Activated CD4-positive, alpha-beta T cell treated with anti-CD3 and anti-CD28 coated beads for 48 hours (primary cell): ENCODE data around the gene ACD.

Source experiments
- DNase-seq: peaks from one replicate; pipeline ENCODE4 v3.0.0-alpha.2; 2020

The ACD gene

GRCh38 chr16:67661101-67661761 lies 1.2 kb upstream of the ACD start:
- DNase-seq, result peak; percentile 54

- DNase-seq, result peak; percentile 98
Measured at GRCh38 chr16:67660564-67661028, 536 bp upstream of the ACD start, which contains the start of gene PARD6A. TSS of gene PARD6A (plus strand) at chr16:67660960. CDS start at chr16:67661039, 79 bp downstream.

GRCh38 chr16:67658849-67659674 lies 998 bp downstream of the ACD start:
- DNase-seq, result no peak

DNA sequence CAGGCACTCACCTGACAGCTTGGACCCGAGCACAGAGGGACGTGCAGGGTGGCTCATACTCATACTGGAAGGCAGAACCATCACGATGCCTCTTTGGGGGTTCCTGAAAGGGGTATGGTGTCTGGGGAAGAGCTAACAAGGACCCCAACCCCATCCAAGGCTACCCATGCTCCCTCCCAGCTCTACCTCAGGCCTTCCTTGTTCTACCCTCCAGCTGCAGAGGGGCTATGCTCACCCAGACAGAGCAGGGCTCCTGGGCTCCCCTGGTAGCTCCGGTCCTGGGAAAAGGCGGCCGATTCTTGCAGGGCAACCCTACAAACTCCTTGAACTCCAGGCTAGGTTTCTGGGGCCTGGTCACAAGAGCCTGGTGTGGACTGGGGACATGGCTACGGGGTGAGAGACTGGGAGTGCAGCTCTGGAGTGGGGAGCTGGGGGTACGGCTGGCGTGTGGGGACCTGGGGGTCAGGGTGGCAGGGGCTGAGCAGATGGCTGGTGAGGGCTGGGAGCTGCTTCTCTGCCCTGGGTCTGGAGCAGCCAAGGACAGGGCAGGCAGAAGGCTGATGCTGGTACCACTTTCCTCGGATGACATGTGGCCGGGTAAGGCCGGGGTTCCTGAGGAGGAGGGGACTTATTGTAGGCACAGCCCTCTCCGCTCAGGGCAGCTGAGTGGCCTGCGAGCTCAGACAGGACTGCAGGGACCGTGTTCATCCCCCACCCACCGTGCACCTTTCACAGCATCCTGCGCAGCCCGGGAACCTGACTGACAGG lies 2.1 kb downstream of the ACD start:
- no peak for DNase-seq

- DNase-seq, result no peak
Measured at GRCh38 chr16:67657017-67657608, 2.9 kb downstream of the ACD start.

DNA sequence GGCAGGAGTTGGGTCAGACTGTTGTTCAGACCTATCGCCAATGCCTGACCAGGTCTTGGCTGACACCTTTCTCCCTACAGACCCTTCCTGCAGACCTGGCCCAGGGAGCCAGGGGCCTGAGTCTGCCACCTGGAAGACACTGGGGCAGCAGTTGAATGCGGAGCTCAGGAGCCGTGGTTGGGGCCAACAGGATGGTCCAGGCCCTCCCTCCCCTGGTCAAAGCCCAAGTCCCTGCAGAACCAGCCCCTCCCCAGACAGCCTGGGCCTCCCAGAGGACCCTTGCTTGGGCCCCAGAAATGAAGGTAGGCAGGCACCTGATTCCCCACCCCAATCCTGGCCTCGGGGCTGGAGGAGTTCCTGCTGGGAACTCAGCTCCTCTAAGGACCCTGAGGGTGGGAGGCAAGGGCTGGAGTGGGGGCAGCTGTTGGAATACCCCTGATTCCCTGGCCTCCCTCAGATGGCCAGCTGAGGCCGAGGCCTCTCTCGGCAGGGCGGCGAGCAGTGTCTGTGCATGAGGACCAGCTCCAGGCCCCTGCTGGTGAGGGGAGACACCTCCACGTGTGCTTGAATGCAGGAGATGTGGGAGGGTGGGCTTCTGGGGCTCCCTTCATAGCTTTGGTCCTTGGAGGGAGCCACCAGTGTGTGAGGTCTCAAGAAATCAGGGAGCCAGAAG lies 3.6 kb downstream of the ACD start:
- no peak for DNase-seq

DNA sequence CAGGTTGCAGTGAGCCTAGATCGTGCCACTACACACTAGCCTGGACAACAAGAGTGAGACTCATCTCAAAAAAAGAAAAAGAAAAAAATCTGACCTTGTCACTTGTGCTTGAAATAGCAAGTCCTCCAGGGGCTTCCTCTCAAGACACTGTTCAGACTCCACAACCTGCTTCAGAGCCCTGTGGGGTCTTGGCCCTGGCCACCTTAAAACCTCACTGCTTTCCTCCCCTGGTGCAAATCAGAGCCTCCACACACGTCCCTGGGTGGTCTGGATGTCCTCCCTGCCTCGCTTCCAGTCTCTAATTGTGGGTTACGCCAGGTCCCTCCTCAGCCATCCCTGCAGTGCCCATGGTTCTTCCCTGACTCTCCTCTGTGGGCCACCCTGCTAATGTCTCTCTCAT lies 4.7 kb downstream of the ACD start:
- no peak for DNase-seq

- no peak for DNase-seq
Measured at GRCh38 chr16:67654403-67654911, 5.6 kb downstream of the ACD start.

GRCh38 chr16:67653789-67654402 lies 6.2 kb downstream of the ACD start:
- DNase-seq, result no peak

DNA sequence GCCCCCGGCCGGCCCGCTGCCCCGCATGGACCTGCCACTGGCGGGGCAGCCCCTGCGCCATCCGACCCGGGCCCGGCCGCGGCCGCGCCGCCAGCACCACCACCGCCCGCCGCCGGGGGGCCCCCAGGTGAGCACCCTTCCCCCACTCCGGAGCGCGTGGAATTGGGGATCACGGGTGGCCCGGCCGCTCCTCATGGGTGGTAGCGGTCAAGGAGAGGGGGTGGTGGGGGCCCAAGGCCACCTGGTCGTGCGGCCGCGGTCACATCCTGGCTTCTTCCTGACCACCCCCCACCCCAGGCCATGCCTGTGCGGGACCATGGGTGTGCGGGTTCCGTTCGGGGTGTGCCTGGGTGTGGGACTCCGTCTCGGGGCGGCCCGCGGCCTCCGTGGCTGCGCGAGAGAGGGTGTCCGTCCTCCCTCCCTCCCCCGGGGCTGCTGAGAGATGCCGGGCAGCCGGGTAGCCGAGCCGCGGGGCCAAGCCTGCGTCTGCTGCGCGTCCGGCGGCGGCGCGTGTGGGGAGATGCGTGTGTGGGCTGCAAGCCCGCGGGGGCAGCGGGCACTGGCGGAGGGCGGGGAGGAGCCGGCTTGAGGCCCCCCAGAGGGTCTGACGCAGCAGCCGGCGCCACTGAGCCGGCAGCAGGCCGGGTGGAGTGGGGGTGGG lies 6.8 kb downstream of the ACD start:
- DNase-seq, result no peak

GRCh38 chr16:67652578-67653127 lies 7.4 kb downstream of the ACD start:
- no peak for DNase-seq

GRCh38 chr16:67651847-67652246 lies 8.2 kb downstream of the ACD start:
- DNase-seq, result no peak

DNA sequence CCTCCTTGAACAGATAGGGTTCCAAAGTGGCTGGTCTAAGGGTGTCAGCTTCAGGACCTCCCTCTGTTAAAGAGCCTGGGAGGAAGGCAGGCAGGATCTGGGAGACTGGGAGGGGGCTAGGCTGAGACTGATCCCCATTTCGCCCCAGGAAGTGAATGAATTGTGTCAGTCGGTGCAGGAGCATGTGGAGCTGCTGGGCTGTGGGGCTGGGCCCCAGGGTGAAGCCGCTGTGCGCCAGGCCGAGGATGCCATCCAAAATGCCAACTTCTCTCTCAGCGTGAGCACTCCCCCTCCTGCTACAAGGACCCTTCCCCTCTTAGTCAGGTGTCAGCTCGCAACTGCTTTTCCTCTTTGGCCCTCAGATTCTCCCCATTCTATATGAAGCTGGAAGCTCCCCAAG lies 9.0 kb downstream of the ACD start:
- DNase-seq, result no peak

DNA sequence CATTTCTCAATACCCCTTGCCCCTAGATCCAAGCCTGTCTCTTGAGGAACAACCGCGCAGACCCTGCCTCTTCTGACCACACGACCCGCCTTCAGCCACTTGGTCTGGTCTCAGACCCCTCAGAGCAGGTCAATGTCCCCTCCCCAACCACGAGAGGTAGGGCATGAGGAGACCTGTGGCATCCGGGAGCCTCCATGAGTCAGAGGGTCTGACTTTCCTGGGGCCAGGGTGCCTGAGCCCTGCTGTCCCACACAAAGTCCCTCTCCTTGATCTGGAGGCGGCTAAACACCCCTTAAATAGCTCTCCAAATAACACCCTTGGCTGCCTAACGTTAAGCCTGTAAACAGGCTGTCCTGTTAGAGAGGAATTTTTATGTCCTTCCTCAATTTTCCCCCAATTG lies 10.0 kb downstream of the ACD start:
- no peak for DNase-seq

DNA sequence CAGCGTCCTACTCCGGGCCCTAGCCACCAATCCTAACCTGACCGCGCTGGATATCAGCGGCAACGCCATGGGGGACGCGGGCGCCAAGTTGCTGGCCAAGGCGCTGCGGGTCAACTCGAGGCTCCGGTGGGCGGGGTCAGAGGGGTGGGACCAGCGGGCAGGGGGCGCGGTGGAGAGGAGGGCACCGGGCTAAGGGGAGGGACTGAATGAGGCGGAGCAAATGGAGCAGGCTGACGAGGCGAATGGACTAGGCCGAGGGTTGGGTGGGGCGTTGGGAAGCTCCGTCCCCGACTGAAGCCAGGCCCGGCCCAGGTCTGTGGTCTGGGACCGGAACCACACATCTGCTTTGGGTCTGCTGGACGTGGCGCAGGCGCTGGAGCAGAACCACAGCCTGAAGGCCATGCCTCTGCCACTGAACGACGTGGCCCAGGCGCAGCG lies 10.5 kb downstream of the ACD start:
- no peak for DNase-seq

DNA sequence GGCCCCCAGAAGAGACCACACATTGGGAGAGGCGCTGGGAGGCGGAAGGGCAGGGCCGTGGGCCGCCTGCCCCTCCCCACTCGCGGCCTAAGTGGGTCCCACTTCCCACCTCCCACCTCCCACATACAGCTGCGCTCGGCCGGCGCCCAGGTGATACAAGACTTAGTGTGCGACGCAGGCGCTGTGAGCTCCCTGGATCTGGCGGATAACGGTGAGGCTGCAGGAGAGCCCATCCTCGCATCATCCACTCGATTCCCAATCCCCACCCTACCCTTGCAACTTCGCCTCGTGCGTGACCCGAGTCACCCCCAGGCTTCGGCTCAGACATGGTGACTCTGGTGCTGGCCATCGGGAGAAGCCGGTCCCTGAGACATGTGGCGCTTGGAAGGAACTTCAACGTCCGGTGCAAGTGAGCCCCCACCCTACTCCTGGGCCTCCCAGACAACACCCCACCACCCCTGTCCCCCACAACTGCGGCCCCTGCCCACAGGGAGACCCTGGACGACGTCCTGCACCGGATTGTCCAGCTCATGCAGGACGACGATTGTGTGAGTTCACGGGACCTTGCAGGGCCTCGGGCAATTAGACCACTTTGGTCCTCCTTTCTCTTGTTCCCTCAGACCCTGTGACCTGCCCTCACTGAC lies 11.2 kb downstream of the ACD start:
- no peak for DNase-seq

DNA sequence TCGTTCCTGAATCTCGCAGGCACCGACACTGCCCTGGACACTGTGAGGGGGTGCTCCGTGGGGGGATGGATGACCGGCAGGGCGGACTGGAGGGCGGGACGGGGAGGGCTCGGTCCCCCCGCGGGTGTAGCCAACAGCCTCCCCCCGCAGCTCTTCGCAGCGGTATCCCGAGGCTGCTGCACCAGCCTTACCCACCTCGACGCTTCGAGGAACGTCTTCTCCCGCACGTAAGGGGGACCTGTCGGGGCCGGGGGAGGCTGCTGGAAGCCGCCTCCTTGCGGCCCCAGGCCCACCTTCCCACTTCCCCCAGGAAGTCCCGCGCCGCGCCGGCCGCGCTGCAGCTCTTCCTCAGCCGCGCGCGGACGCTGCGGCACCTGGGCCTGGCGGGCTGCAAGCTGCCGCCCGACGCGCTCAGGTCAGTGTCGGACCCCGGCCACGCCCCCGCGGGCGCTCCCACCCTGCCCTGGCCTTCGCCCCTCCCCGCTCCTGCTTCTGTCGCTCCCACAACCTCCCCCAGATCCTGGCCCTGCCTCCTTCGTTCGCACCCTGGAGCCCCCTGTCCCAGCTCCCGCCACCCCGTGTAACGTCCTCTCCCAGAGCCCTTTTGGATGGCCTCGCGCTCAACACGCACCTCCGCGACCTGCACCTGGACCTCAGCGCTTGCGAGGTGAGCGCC lies 11.8 kb downstream of the ACD start:
- DNase-seq, result no peak

DNA sequence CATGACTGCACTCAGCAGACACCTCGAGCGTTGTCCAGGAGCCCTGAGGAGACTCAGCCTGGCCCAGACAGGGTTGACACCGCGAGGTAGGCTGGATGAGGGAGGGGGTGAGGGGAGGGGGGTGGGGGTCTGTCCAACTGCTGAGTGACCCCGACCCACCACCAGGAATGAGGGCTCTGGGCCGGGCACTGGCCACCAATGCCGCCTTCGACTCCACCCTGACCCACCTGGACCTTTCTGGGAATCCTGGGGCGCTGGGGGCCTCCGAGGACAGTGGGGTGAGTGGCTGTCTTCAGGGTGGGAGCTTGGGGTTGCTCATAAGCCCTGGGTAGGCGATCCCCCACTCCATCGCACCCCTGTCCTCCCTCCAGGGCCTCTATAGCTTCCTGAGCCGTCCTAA lies 12.4 kb downstream of the ACD start:
- no peak for DNase-seq

- no peak for DNase-seq
Measured at GRCh38 chr16:67647111-67647651, 12.9 kb downstream of the ACD start.
